Suppressor macrophage treated with lipopolysaccharide for 4 hours (primary cell): ENCODE results near the gene NOS1AP.

Source experiments
- DNase-seq: peaks from one replicate; pipeline ENCODE4 v3.0.0-alpha.2; 2020

The NOS1AP gene

GRCh38 chr1:162270016-162270770, 200.7 kb downstream of the NOS1AP start:
- no peak for DNase-seq

DNA sequence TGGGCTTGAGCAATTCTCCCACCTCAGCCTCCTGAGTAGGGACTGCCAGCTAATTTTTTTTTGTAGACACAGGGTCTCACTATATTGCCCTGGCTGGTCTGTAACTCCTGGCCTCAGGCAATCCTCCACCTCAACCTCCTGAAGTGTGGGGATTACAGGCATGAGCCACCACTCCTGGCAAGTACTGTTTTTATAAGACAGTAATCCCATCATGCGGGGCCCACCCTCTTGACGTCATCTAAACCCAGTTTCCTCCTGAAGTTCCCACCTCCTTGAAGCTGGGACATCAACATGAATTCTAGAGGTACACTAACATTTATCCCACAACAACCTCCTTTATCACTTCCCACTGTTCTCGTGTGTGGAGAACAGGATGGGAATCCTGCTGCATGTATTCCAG, 202.5 kb downstream of the NOS1AP start:
- DNase-seq, result no peak

GRCh38 chr1:162272419-162272818, 202.9 kb downstream of the NOS1AP start:
- no peak for DNase-seq

DNA sequence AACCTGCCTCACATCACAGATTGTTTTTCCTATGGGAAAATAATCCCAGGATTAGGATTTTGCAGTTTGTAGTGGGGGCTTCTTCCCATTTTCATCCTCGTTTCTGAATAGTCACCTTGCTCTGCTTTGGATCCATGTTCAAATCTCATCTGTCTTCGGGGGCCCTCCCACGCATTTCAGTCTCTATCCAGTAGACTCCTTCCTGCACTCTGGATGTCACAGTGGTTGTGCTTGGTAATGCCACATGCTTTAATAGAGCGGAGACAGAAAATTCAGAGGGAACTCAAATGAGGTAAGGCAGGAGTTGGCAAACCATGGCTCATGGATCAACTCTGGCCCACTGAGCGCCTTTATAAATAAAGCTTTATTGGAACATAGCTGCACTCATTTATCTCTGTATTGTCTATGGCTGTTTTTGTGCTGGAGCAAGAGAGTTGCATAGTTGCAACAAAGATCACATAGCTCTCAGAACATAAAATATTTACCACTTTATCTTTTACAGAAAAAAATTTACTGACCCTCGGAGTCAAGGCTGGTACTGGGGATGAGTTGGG, 206.2 kb downstream of the NOS1AP start:
- no peak for DNase-seq

DNA sequence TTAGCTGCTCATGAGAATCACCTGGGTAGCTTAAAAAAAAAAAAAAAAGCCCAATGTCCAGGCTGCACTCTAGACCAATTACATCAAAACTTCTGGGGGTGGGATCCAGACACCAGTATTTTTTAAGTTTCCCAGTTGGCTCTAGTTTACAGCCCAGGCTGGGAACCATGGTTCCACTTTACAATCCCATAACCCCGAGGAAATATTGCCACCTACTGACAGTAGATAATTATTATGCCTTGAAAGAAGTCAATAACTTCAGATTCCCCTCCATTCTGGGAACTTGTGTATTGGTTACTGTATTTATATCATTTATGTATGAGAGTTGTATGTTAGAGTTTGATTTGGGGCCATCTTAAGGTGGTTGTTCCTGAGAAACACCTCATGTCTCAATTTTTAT, 207.0 kb downstream of the NOS1AP start:
- DNase-seq, result peak; percentile 69

- DNase-seq, result no peak
These were observed 209.6 kb downstream of the NOS1AP start for GRCh38 chr1:162279136-162279498.

DNA sequence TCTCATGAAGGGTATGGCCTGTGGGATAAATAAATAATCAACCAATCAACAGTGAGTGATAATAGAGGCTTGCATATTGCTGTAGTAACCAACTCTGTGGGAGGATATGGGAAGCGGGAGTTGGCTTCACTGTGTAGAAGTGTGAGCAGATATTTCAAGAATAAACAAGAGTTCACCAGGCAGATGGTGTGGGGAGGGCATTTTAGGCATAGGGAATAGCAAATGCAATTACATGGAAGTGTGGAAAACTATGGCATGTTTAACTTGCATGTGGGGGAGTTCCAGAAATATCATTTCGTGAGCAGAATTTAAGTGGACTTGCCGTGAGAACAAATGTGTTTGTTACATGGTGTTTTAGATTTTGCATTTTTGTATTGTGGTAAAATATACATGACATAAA, 211.9 kb downstream of the NOS1AP start:
- no peak for DNase-seq

GRCh38 chr1:162283657-162284056, 214.2 kb downstream of the NOS1AP start:
- DNase-seq, result no peak

DNA sequence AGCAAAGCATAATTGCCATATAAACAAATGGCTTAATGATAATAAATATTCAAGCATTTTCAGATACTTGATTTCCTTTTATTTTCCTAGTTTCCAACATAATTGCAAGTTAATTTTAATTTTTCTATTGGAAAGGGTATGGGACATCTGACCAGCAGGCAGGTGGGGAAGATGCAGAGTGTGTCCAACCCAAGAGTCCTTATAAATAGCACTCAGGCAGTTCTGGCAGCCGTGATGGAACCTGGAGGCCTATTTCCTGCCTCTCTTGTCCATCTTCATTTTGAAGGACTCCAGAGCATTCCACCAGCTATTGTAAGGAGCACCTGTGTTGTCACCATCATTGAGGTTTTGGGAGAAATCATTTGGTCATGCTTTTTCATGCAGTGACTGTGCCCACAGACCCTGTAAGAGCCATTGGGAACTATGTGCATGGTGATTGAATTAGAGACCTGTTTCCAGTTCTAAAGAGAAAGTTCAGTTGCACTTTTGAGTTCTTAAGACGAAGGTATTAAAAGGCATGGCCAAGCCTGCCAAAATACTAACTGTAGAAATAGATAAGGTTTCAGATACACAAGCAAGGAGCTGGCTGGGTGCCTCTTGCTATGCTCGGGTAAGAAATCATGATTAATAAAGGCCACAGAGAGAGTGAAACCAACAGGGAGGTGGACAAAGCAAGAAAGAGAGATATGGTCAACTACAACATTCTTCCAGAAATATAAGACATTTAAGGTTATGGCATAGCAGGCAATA, 214.9 kb downstream of the NOS1AP start:
- DNase-seq, result no peak

- DNase-seq, result no peak
These were observed 215.7 kb downstream of the NOS1AP start for GRCh38 chr1:162285149-162285561.

DNA sequence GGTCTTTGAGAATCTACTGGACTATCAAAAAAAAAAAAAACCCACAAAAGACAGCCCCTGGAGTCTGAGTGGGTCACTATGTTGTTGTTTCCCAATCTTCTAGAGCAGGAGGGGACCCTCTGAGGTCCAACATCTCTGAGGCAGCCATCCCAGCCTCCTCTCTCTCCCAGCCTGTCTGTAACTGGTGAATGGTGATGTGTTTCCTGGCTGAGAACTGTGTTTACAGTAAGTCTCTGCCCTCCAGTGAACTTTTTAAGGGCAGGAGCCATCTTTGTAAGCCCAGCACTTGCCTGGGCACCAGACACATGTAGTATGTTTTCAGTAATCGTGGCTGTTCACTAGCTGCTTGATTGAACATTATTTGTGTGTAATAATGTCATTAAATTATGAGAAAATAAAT, 221.5 kb downstream of the NOS1AP start:
- DNase-seq, result no peak

DNA sequence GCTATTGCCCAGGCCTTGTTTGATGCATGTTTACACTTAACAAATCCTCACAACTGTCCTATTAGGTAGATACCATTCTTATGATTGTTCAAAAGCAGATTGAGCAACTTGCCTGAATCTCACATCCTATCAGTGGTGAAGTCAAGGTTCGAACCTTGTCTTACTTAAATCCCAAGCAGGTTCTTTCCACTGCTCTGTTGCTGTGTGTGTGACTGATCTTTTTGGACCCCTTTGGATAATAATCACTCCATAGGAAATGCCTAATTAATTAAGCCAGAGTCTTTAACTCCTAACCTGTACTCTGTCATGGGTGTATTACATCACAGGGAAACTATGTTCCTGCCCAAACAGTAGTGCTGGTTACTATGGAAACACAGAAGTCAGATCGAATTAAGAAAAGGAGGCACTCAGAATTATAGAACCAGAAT, 222.9 kb downstream of the NOS1AP start:
- no peak for DNase-seq

DNA sequence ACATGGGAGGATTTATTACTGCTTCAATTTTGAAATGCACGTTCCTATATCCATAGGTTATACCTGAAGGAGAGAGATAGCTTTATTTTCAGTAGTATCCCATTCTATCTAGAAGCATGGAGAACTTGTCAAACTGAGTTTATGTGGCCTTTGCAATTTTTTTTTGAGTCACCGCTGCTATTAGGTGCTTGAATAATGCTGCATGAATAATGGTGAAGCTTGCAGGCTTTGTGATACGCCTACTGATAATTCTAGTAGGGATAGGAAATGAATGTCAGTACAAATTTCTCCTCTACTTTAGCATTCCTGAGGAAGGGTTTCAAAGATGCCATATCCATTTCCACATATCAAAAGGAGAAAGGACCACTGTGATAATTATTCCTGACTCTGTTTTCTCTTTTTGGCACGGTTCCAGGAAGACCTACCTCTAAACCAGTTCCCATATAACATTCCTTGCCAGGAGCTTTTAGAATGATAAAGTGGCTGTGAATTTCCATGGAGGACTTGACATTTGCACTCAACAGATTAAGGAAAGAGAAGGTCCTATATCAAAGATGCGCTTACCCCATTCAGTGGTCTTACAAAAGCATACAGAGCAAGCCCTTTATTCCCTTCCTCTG, 223.7 kb downstream of the NOS1AP start:
- no peak for DNase-seq

DNA sequence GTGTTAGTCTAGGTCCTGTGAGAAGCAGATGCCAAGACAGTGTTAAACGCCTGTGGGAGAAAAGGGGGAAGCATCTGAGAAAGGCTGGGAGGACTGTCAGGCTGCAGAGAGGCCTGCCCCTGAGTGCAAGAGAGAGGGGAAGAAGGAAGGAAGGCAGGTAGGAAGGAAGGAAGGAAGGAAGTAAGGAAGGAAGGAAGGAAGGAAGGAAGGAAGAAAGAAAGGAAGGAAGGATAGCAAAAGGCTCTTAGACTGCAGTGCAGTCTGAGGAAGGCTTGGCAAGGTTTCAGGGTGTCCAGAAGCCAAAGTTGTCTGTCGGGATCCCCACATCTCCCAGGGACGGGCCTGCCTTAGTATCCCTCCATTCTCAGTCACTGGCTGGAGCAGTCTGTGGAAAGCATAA, 224.5 kb downstream of the NOS1AP start:
- DNase-seq, result no peak

DNA sequence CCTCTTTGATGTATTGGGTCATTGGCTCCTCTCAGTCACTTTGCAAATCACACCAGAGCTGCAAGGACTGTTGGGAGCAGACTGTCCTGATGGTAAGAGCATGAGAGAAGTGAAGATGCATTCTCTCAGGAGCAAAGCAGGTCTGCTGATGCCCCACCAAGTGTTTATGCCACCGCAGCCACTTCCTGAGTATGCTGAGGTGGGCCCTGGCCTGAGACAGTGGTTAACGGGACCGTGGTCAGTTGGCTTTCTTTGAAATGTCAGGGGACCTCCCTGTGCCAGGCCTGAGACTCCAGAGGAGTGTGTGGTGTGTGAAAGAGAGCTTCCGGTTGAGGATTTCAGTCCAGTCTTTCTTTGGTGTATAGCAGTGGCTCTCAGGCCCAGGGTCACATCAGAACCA, 227.7 kb downstream of the NOS1AP start:
- DNase-seq, result no peak

DNA sequence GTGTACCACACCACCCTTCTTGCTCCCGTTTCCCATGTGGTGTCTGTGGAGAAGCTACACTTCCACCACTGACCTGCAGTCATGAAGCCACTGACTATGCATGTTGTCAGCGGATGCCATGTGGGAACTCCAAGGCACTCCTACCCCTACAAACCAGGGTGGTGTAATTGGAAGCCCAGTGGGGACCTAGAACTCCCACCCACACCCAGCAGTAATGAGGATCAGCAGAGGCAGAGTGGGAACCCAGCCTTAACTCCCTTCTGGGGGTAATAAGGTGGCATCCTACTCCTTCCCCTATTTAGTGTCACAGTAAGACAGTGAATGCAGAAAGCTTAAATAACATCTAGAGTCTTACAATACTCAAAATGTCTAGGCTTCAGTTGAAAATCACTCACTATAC, 228.8 kb downstream of the NOS1AP start:
- no peak for DNase-seq

- DNase-seq, result no peak
These were observed 229.5 kb downstream of the NOS1AP start for GRCh38 chr1:162299018-162299417.

GRCh38 chr1:162300057-162300917, 230.8 kb downstream of the NOS1AP start:
- no peak for DNase-seq

GRCh38 chr1:162301696-162302095, 232.2 kb downstream of the NOS1AP start:
- no peak for DNase-seq

- DNase-seq, result peak; percentile 36
These were observed 233.0 kb downstream of the NOS1AP start for GRCh38 chr1:162302306-162303003.

- DNase-seq, result no peak
These were observed 233.5 kb downstream of the NOS1AP start for GRCh38 chr1:162303004-162303344.

GRCh38 chr1:162304736-162305135, 235.2 kb downstream of the NOS1AP start:
- DNase-seq, result no peak
